HG02943 (cell line): ENCODE results near the gene HS6ST1.
"Not testable (repeated sequence)": the region's sequence is repeated elsewhere in the genome, so short reads cannot be mapped to it uniquely, and the experiment has no call there.

Experiments used
- ATAC-seq: cut with Tn5 transposase; IDR thresholded peaks from one replicate; pipeline ENCODE4 v1.9.1; 2021; ENCODE audit warnings: mild to moderate bottlenecking, low read depth, moderate library complexity; ENCODE audit not compliant: unreplicated experiment

Gene HS6ST1

DNA sequence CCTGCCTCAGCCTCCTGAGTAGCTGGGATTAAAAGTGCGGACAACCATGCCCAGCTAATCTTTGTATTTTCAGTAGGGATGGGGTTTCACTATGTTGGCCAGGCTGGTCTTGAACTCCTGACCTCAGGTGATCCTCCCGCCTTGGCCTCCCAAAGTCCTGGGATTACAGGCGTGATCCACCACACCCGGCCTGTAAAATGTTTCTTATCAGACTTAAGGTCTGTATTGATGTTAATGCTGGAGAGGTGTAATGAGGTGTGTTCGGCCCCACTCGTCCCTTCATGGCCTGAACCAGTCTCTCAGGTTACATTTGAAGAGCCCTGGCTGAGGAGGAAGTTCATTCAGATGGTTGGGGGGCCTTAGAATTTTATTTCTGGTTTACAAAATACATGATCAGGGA is 66.6 kb downstream of the HS6ST1 start:
- ATAC-seq = not testable (repeated sequence)

DNA sequence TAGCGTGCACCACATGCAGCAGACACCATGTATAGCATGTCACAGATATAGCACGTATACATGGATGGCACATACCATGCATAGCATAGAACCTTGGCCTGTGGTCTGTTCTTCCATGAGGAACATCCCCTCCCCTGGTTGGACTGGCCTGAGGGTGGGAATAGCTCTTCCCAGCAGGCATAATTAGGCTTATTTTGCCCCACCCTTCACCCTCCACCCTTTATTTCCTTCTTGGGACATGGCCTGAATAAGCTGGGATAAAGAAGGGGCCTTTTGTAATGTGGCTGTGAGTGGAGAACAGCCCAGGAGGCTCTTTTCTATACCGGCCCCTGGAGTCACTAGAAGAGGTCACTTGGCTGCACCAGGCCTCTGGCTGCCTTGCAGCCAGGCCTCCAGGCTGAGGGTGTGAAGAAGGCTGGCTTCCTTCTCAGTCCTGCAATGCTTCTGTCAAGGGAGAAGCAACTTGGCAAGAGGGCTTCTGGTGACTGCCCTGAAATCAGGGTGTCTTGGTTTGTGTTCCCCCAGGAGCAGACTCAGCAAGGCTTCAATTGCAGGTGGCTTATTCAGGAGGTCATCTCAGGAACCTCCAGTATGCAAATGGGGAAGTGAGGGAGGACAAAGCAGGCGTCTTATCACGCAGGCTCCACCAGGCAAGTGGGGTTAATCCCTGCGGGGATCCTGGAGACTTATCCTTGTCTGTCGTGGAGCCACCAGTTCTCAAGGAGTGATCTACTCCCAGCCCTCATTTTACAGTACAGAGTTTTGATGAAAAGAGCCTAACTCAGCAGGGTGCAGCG is 68.2 kb downstream of the HS6ST1 start:
- no peak for ATAC-seq

DNA sequence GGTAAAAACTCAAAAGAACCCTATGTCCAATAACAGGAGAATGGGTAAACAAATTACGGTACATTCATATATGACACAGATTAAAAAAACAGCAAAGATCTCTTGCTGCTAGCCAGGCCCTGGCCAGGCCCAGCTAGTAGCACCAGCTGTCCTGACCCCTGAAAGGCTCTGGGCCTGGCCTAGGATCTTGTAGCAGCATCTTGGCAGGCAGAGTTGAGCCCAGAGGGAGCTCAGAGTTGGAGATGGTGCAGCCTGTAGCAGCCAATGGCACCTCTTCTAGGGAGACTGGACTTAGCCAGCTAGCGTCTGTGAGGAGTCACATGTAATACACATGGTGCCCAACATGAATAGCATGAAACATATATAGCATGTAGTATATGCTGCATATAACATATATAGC is 69.1 kb downstream of the HS6ST1 start:
- ATAC-seq = no peak

DNA sequence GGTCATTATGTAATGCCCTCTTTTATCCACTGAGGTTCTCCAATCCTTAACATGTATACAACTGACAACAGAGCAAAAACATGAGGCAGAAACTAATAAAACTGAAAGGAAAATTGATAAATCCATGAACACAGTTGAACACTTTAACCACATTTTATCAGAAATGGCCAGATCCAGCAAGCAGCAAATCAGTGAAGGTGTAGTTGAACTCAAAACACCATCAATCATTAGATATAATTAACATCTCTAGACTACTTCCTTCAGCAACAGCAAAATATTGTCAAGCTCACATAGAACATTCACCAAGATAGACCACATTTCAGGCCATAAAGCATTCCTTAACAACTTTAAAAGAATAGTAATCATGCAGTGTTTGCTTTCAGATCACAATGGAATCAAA is 72.9 kb downstream of the HS6ST1 start:
- ATAC-seq = no peak

DNA sequence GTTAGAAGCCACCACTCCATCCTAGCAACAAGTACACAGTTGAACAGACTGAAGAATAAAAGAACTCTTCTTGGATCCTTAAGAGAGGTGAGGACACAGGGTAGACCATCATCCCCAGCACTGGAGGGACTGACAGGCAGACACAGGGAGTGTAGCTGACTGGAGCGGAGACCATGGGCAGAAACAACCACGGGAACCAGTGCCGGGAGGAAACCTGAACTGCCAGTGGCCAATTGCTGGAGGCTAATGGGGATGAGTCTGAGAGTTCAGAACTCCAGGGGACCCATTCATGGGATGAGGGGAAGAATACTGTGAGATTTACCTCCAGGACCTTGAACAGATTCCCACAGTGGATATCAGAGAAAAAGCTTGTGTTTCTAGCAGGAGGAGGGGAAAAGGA is 76.8 kb downstream of the HS6ST1 start:
- no peak for ATAC-seq

DNA sequence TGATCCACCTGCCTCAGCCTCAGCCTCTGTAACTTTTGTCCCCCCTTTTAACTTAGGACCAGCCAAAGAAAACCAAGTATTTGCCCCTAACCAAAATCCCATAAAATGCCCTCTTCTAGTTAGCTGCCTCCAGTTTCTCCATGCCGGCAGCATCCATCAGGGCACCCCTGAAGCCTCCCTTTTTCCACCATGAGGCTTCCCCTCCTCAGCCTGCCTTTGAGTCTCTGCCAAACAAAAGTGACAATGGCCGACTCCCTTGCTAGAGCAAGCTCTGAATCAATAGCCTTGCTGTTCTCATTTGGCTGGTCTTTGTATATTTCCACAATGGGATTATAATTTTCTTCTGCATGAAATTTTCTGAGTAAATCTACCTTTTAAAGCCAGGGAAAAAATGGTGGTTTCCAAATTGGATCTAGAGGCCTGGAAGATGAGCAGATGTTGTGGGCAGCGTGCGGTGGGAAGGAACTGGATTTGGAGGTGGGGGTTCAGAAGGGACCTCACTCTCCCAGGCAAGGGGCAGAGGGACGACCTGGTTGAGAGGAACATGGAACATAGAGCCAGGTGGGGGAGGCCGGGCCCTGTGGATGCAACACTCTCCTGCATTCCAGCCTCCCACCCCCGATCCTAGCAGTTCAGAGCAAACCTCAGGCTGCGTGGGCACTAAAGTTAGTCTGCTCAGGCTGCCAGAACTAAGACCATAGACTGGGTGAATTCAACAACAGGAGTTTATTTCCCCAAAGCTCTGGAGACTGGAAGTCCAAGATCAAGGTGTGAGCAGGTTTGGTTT is 80.6 kb downstream of the HS6ST1 start:
- no peak for ATAC-seq

DNA sequence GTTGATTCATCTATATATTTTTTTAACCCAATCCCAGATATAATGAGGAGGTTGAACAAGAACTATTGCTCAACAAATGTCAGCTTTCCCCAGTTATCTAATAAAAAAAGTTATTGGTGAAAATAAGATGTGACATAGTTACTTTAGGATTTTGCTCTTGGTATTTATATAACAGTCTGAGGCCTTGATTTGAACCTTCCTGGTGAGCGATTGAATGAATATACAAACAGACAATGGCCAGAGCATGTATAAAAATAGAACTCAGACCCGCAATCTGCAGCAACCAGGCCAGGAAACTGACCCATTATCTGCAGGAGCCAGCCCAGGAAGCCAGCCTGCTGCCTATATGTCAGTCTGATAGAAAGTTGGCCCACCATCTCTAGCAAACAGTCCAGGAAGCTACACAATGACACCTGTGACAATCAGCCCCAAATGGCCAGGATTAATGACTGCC is 81.6 kb downstream of the HS6ST1 start:
- ATAC-seq = no peak

DNA sequence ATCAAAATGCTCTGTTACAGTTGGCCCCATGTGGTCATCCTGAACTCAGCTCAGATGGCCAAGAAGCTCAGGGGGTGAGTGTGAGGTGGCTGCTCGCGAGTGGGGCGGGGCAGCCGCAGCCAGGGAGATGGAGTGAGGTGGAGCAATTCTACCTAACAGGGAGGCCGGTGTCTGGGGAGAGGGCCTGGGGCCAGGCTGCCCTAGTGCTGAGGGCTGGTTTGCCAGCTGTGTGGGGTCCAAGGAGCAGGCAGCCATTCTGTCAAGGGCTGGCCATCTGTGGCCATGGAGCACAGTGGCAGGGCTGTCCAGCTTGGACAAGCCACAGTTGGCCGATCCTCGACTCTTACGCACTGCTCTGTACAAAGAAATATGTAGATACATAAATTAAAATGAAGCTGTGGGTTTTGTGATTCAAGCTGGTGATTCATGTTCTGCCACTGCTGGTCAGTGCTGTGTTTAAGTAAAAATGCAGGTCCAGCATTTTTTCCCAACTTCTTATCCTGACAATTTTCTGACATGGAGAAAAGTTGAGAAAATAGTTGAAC is 82.1 kb downstream of the HS6ST1 start:
- no peak for ATAC-seq

DNA sequence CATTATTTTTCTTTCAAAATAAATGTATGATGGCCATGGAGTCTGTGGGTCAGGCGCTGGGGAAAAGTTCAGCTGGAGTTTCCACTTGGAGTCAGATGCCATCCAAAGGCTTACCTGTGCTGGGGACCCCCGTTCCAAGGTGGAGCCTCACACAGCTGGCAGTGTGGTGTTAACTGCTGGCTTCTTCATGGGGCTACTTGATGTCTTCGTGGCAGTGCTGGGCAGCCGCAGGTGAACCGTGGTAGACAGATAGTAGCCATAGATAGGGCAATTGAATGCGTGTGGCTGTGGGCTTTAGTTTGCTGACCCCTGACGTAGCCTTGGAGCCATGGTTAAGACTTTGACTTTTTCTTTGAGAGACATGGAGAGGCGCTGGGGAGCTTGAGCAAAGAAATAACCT is 83.1 kb downstream of the HS6ST1 start:
- ATAC-seq = no peak

DNA sequence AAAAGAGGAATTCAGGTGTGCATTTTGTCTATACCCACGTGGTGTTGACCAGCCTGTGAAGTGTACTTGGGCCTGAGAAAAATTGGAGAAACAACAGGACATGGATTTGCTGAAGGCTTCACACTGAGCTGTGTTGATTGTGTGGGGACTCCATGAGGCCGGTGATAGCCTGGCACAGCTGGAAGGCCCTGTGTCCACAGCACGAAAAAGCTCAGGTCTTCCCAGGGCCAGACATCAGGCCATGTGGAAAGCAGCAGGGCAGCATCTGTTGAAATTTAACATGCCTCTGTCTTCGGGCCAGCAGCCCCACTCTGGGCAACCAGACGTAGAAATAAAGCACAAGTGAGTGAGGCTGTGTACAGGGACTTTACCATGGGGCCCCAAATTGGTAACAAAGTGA is 84.1 kb downstream of the HS6ST1 start:
- ATAC-seq = no peak

DNA sequence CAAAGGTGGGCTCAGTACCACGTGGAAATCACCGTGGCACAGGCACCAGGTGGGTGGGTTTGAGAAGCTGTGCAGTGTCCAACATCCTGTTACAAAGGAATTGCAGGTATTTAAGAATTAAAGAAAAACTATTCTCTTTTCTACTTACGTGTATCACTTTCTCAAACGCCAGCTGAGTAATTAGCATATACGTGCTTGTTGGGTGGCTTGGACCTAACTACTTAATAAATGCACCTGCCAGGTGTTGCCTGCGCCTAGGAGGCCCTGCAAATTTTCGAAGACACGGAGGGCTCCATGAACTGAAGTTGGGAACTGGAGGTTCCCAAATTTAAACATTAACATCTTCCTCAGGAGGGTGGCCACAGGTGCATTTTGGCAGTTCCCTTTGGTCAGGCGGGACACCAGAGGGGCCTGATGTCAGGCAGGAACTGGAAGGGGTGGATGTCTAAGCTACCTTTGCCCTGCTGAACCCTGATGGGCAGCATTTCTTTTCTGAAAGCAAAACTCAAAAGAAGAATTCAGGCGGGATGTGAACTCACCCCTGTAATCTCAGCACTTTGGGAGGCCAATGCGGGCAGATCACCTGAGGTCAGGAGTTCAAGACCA is 84.8 kb downstream of the HS6ST1 start:
- no peak for ATAC-seq

DNA sequence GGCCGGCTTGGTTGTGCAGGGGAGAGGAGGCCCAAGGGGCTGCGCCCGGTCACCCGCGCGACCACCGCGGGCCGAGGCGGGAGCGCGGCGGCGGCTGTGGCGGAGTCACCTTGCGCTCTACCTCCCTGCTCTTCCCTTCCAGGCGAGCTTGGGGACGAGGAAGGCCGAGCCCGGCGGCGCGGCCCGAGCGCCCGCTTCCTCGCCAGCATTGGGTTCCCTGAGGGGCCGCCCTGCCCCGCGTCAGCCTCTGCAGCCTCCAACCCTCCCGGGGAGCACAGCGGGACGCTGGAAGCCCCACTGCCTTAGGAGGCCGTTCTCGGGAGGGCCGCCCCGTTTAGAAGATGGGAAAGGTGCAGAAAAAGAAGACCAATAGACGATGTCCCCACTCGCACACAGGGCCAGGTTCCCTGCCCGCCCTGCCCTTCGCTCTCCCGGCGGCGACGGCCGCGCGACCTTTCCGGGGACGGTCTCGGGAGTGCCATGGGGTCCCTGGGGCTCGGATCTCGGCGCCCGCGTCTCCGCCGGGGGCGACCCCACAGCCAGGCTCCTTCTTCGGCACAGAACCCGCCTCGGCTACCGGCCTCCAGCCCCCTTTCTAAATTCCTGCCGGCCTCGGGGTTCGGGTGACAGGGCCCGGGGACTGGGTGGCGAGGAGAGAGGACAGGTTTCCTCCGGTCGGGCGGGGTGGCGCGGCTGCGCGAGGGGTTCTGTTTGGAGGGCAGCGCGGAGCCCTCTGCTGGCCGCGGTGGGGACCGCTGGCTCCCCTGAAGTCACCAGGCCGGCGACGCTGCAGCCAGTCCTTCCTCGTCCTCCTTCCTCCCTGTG is 85.5 kb downstream of the HS6ST1 start:
- ATAC-seq = peak; percentile 97

DNA sequence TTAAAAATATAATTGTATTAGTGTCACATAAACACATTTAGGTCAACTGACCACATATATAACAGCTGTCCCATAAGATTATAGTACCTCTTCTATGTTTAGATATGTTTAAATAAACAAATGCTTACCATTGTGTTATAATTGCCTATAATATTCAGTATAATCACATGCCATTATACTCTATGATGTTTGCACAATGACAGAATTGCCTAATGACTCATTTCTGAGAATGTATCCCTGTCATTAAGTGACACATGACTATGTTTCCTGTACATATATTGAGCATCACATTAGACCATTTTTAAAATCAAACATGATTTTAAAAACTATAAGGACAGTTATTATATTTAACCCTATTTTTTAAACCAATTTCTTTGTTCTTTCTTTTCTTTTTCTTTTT is 89.8 kb downstream of the HS6ST1 start:
- ATAC-seq = no peak

DNA sequence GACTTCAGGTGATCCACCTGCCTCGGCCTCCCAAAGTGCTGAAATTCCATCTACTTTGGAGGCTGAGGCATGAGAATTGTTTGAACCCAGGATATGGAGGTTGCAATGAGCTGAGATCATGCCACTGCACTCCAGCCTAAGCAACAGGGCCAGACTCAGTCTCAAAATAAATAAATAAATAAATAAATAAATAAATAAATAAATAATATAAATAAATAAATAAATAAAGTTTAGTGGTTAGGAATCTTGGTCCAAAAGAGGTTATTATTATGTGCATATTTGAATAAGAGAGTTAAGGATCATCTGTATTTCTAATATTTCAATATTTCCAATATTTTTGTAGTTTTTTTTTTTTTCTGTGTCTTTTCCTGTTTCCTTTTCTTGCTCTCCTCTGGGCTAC is 90.8 kb downstream of the HS6ST1 start:
- no peak for ATAC-seq

DNA sequence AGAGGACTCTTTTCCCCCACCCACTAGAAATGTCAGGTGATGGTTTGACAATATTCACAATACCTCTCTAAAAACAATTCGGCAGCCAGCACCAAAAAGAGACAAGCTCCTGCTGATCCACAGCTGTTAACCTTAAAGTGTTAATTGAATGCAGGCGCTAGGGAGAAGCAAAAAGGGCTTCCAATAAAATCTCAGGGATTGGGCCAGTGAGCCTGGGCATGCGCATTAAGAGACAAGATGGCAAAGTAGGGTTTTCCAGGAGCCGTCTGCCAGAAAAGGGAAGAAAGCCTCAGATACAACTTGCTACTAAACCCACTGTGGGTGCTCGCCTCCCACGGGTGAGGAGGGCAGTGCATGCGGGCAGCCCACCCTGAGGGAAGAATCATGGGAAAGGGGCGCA is 98.8 kb downstream of the HS6ST1 start:
- ATAC-seq = no peak

DNA sequence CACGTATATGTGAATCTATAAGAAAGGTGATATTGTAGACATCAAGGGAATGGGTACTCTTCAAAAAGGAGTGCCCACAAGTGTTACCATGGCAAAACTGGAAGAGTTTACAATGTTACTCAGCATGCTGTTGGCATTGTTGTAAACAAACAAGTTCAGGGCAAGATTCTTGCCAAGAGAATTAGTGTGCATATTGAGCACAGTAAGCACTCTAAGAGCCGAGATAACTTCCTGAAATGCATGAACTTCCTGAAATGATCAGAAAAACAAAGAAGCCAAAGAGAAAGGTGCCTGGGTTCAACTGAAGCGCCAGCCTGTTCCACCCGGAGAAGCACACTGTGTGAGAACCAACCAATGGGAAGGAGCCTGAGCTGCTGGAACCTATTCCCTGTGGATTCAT is 101.0 kb downstream of the HS6ST1 start:
- no peak for ATAC-seq

DNA sequence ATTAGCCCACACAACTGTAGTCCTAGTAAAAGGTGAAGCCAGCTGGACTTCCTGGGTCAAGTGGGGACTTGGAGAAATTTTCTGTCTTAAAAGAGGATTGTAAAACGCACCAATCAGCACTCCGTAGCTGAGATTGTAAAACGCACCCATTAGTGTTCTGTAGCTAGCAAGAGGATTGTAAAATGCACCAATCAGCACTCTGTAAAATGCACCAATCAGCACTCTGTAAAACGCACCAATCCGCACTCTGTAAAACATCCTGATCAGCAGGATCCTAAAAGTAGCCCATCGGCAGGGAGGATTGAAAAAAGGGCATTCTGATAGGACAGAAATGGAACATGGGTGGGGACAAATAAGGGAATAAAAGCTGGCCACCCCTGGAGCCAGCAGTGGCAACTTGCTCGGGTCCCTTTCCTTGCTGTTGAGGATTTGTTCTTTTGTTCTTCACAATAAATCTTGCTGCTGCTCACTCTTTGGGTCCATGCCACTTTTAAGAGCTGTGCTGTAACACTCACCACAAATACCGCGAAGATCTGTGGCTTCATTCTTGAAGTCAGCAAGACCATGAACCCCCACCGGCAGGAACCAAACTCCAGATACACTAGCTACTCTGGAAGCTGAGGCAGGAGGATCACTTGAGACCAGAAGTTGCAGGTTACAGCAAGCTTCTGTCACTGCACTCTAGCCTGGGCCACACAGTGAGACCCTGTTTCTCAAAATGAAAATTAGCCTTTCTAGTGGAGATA is 102.6 kb downstream of the HS6ST1 start:
- no peak for ATAC-seq
